ENCODE measurements around the gene LIPE. TPM values are rescaled to one million over a fixed set of nuclear protein-coding genes. Genes with fewer than 3 reads are reported as not detected.
A peak's percentile ranks its signal among the peaks of the same experiment; 100 is the strongest.

The LIPE gene
- total and polyA plus RNA-seq, 7 donors = 1.6 to 48.0 (median 7.5) TPM

DNA sequence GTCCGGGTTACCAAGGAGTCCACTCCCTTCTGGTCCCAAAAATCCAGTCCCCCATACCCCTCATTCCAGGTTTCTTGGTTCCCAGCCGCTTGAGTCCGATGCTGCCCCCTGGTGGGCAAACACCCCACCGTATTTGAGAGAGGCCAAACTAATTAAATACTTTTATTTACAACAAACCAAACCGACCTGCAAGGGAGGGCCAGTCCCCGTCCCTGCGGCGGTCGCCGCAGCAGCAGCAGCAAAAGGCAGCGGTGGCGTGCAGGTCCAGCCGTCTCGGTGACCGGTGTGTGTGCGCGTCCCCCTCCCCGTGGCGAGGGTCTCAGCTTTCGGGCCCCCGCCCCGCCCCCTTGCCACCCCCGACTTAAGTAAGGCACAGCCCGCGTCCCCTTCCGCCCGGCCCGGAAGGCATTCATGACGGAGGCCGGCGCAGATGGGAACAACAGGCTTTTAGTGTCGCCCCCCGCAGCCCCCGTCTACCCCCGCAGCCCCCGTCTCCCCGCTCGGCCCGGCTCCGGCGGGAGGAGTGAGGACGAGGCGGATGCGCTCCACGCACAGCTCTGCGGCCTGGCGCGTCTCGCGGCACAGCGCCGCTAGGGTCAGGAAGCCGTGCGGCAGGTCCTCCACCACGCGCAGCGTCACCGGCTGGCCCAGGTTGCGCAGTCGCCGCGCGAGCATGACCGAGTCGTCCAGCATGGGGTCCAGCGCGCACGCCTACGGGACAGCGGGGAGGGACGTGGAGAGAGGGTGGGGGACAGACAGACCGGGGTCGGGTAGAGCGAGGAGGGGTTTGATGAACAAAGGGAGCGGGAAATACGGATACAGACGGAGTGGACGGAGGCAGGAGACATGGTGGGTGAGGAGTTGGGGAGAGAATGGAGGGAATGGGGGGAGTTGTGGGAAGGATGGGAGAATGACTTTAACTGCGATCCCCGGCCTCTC is 25.6 kb downstream of the LIPE start:
- TF ChIP-seq POLR2AphosphoS5 (IDR thresholded peaks at IDR 0.05) (peak in 2 of 4 donors; percentile 46 to 55), POLR2A (IDR thresholded peaks at IDR 0.05) (no peak)
- TF ChIP-seq, protein P1, sequence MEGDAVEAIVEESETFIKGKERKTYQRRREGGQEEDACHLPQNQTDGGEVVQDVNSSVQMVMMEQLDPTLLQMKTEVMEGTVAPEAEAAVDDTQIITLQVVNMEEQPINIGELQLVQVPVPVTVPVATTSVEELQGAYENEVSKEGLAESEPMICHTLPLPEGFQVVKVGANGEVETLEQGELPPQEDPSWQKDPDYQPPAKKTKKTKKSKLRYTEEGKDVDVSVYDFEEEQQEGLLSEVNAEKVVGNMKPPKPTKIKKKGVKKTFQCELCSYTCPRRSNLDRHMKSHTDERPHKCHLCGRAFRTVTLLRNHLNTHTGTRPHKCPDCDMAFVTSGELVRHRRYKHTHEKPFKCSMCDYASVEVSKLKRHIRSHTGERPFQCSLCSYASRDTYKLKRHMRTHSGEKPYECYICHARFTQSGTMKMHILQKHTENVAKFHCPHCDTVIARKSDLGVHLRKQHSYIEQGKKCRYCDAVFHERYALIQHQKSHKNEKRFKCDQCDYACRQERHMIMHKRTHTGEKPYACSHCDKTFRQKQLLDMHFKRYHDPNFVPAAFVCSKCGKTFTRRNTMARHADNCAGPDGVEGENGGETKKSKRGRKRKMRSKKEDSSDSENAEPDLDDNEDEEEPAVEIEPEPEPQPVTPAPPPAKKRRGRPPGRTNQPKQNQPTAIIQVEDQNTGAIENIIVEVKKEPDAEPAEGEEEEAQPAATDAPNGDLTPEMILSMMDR (IDR thresholded peaks at IDR 0.05) = peak; percentile 25 to 92 (median 53)
- H3K9me3 ChIP-seq = no peaks in the 10 kb centered on the region
- peak overlapping the region; percentile 43 to 72 (median 61) for H3K4me3 ChIP-seq
- WGBS, 2 donors = 1% methylated on average over 80 of the region's 80 CpGs
- DNase-seq = peak; percentile 89
- H3K36me3 ChIP-seq = no peaks in the 10 kb centered on the region
- intact Hi-C loops (cut with DNase I) = no loop called here
- peak overlapping the region; percentile 26 to 64 (median 56) for H3K27ac ChIP-seq
- H3K4me1 ChIP-seq = peaks cover 0 to 28% (median 25%) of the 10 kb centered on the region in 4 donors
- H3K27me3 ChIP-seq = no peaks in the 10 kb centered on the region

DNA sequence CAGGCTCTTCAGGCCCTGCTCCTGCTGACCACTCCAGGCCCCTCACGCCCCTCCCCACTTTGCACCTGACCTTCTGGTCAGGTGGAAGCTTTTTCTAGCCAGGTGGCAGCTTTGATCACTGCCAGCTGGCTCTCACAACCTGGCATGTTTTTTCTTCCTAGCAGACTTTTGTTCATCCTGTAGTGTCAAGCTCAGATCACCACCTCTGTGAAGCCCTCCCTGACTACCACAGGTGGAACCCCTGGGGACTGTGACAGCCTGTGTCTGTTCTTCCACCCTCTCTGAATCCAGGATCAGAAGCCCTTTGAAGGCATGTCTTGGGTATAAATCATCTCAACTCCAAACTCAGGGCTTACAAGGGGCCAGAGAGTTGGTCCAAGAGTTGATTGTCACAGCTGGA is 26.8 kb downstream of the LIPE start:
- no peaks in the 10 kb centered on the region for H3K36me3 ChIP-seq
- 93 to 95% methylated on average over 1 of the region's 1 CpG for WGBS, 2 donors
- no peak overlapping the region for H3K27ac ChIP-seq
- intact Hi-C loops (cut with DNase I) = no loop called here
- H3K9me3 ChIP-seq = no peaks in the 10 kb centered on the region
- no peak for DNase-seq
- TF ChIP-seq, protein P1 (IDR thresholded peaks at IDR 0.05) = no peak
- H3K4me3 ChIP-seq = no peak overlapping the region
- no peaks in the 10 kb centered on the region for H3K27me3 ChIP-seq
- peaks cover 0 to 35% (median 28%) of the 10 kb centered on the region in 4 donors for H3K4me1 ChIP-seq

DNA sequence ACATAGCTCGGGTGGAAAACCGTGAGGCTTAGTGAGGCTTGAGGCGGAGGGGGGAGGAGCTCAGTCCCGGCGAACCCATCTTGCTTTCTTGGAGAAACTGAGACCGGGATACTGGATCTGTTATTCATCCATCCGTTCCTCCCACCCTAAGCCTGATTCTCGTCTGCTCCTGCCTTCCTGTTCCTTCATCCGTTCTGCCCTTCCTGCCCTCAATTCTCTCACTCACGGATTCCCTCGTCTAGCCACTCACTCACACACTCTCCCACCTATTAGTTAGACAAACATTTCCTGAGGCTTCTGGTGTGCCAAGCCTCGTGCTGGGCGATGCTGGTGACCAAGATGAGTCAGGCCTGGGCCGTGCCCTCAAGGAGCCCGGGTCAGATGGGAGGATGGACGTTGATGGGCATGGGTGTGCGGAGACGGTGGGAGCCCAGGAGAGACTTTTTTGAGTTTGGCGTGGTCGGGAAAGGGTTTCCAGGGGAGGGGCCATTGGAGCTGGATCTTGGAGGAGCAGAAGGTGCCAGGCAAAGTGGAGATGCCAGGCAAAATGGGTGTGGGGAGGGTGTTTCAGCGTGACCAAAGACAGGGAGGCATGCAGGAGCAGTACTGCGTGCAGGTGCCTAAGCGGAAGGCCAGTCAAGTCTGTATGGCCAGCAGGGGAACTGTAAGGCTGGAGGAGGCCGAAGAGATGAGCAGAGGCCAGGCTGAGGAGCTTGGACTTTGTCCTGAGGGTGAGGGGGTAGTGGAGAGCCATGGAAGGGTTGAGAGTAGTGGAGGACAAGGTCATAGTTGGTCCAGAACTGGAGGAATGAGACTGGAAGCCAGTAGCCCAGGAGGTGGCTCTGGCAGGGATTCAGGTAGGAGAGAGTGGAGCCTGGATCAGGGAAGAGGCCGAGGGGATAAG is 29.7 kb downstream of the LIPE start:
- H3K4me3 ChIP-seq = peak overlapping the region; percentile 25 to 56 (median 50)
- H3K27ac ChIP-seq = peak overlapping the region; percentile 78 to 90 (median 88)
- H3K36me3 ChIP-seq = no peaks in the 10 kb centered on the region
- WGBS, 2 donors = 23 to 26% methylated on average over 25 of the region's 25 CpGs
- DNase-seq = no peak
- intact Hi-C loops (cut with DNase I) = loop anchor here (5.0 kb wide), 1 partner anchor 70 kb away; the partner anchor contains the start of gene MEGF8
- H3K4me1 ChIP-seq = peaks cover 0 to 35% (median 27%) of the 10 kb centered on the region in 4 donors
- no peaks in the 10 kb centered on the region for H3K27me3 ChIP-seq
- TF ChIP-seq, protein P1 (IDR thresholded peaks at IDR 0.05) = no peak
- H3K9me3 ChIP-seq = no peaks in the 10 kb centered on the region

GRCh38 chr19:42396381-42397262 is 30.6 kb downstream of the LIPE start:
- peak; percentile 99 for DNase-seq
- H3K9me3 ChIP-seq = no peaks in the 10 kb centered on the region
- intact Hi-C loops (cut with DNase I) = loop anchor here (5.0 kb wide), 1 partner anchor 69 kb away; the partner anchor contains the start of gene MEGF8
- peaks cover 0 to 27% (median 21%) of the 10 kb centered on the region in 4 donors for H3K4me1 ChIP-seq
- H3K36me3 ChIP-seq = no peaks in the 10 kb centered on the region
- WGBS, 2 donors = 2 to 4% methylated on average over 42 of the region's 42 CpGs
- H3K27me3 ChIP-seq = no peaks in the 10 kb centered on the region
- peak overlapping the region; percentile 78 to 90 (median 88) for H3K27ac ChIP-seq
- H3K4me3 ChIP-seq = peak overlapping the region; percentile 25 to 56 (median 50)
- peak; percentile 62 to 68 for TF ChIP-seq POLR2A (IDR thresholded peaks at IDR 0.05)
- TF ChIP-seq, protein P1 (IDR thresholded peaks at IDR 0.05) = no peak
- TF ChIP-seq POLR2AphosphoS5 (IDR thresholded peaks at IDR 0.05) = peak; percentile 78 to 88 (median 86)
